ENCODE data around the gene FGF1.

GRCh38 chr5:142650060-142650459 lies 35.8 kb downstream of the FGF1 start:
- TF ChIP-seq, protein P1, sequence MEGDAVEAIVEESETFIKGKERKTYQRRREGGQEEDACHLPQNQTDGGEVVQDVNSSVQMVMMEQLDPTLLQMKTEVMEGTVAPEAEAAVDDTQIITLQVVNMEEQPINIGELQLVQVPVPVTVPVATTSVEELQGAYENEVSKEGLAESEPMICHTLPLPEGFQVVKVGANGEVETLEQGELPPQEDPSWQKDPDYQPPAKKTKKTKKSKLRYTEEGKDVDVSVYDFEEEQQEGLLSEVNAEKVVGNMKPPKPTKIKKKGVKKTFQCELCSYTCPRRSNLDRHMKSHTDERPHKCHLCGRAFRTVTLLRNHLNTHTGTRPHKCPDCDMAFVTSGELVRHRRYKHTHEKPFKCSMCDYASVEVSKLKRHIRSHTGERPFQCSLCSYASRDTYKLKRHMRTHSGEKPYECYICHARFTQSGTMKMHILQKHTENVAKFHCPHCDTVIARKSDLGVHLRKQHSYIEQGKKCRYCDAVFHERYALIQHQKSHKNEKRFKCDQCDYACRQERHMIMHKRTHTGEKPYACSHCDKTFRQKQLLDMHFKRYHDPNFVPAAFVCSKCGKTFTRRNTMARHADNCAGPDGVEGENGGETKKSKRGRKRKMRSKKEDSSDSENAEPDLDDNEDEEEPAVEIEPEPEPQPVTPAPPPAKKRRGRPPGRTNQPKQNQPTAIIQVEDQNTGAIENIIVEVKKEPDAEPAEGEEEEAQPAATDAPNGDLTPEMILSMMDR (IDR thresholded peaks at IDR 0.05), result no peak
- TF ChIP-seq EZH2 (IDR thresholded peaks at IDR 0.05), result no peak
